H1 (cell line): ENCODE results near the gene TMEM108. TPM values are rescaled to one million over a fixed set of nuclear protein-coding genes. Genes with fewer than 3 reads are reported as not detected.

Experiments
- CTCF ChIA-PET: fragments of 300-600 bp; sonication (Branson Sonifier 250); formaldehyde crosslinking; loops from one replicate; lab custom pipeline; 2021; ENCODE audit not compliant: partially characterized antibody; lab: Charles Lee
- POLR2A ChIA-PET: fragments of 300-600 bp; sonication (Branson Sonifier 250); formaldehyde crosslinking; loops from one replicate; lab custom pipeline; 2021; ENCODE audit warnings: inconsistent platforms; ENCODE audit not compliant: partially characterized antibody; lab: Charles Lee
- DNase-seq, 2 experiments: peaks; one replicate each; pipeline versions ENCODE4 v3.0.0 to v3.0.0-alpha.2; 2010 to 2022; ENCODE audit warnings: low spot score in 2 of 2, low read depth in 1 of 2, mixed read lengths in 1 of 2
- FAIRE-seq: peaks from 2 replicates; lab custom pipeline; 2011; peaks lifted over from hg19 to GRCh38; lab: Jason Lieb, UNC
- H2AFZ ChIP-seq: 2 replicates; pipeline ENCODE4 v1.8.1; 2012; ENCODE audit warnings: low read length, inconsistent platforms
- H2AK5ac ChIP-seq: 2 replicates; pipeline ENCODE4 v1.6.1; 2013; ENCODE audit warnings: low read depth, low read length
- H2BK120ac ChIP-seq: replicated peaks from 2 replicates; pipeline ENCODE3; 2013; ENCODE audit warnings: low read depth, low read length, inconsistent platforms
- H2BK12ac ChIP-seq: 2 replicates; pipeline ENCODE4 v1.6.1; 2013; ENCODE audit warnings: low read depth, low read length
- H2BK15ac ChIP-seq: 2 replicates; pipeline ENCODE4 v1.6.1; 2013; ENCODE audit warnings: low read length
- H2BK20ac ChIP-seq: 2 replicates; pipeline ENCODE4 v1.6.1; 2013; ENCODE audit warnings: low read length
- H2BK5ac ChIP-seq: 2 replicates; pipeline ENCODE4 v1.6.1; 2013; ENCODE audit warnings: low read depth, low read length
- H3K14ac ChIP-seq: 2 replicates; pipeline ENCODE4 v1.6.1; 2013; ENCODE audit warnings: inconsistent platforms; ENCODE audit not compliant: insufficient read length
- H3K18ac ChIP-seq: 2 replicates; pipeline ENCODE4 v1.6.1; 2013; ENCODE audit warnings: low read length; ENCODE audit errors: extremely low read depth
- H3K23ac ChIP-seq: 2 replicates; pipeline ENCODE4 v1.6.1; 2013; ENCODE audit warnings: inconsistent platforms; ENCODE audit not compliant: insufficient read length
- H3K23me2 ChIP-seq: 2 replicates; pipeline ENCODE4 v1.6.1; 2013; ENCODE audit warnings: low read depth, low read length
- H3K27ac ChIP-seq: 2 replicates; pipeline ENCODE4 v1.6.1; 2011; ENCODE audit warnings: low read depth, low read length, inconsistent platforms
- H3K27me3 ChIP-seq, 4 experiments: replicated peaks in 1 of 4; 1 replicate in 1 of 4; 2 replicates in 3 of 4; pipeline versions ENCODE4 v1.6.1 to v1.8.1; 2011 to 2013; ENCODE audit warnings: low read length in 3 of 4, mild to moderate bottlenecking in 3 of 4, inconsistent platforms in 2 of 4, mixed read lengths in 2 of 4, moderate library complexity in 1 of 4; ENCODE audit not compliant: control insufficient read depth in 3 of 4, insufficient read depth in 3 of 4; ENCODE audit errors: extremely low read depth in 1 of 4
- H3K36me3 ChIP-seq, 4 experiments: 2 replicates each; pipeline versions ENCODE4 v1.6.1 to v1.8.1; 2011 to 2013; ENCODE audit warnings: mild to moderate bottlenecking in 4 of 4, low read length in 3 of 4, moderate library complexity in 2 of 4, control low read depth in 1 of 4, inconsistent platforms in 1 of 4; ENCODE audit not compliant: insufficient read depth in 4 of 4, control insufficient read depth in 2 of 4
- H3K4ac ChIP-seq: replicated peaks from 2 replicates; pipeline ENCODE3; 2013; ENCODE audit warnings: low read length, low read depth, mixed read lengths, inconsistent platforms; ENCODE audit not compliant: insufficient read length
- H3K4me1 ChIP-seq, 4 experiments: replicated peaks in 1 of 4; 1 replicate in 1 of 4; 2 replicates in 3 of 4; pipeline versions ENCODE4 v1.6.1 to v1.8.1; 2011 to 2013; ENCODE audit warnings: low read length in 3 of 4, inconsistent platforms in 2 of 4, mixed read lengths in 1 of 4; ENCODE audit not compliant: insufficient read depth in 4 of 4, control insufficient read depth in 3 of 4
- H3K4me2 ChIP-seq, 2 experiments: 2 replicates each; pipeline versions ENCODE4 v1.6.1 to v1.8.1; 2011 to 2013; ENCODE audit warnings: low read depth in 2 of 2, low read length in 2 of 2, control low read depth in 1 of 2, inconsistent platforms in 1 of 2, mild to moderate bottlenecking in 1 of 2; ENCODE audit not compliant: insufficient read depth in 1 of 2
- H3K4me3 ChIP-seq, 4 experiments: fragments of 200-600, 300-600 bp in 1 of 4; sonication (generic), shearing (Covaris generic), sonication (Bioruptor Twin) in 1 of 4; 2 replicates each; pipeline versions ENCODE4 v1.5.1 to v1.8.1; 2011 to 2016; ENCODE audit warnings: low read length in 4 of 4, low read depth in 3 of 4, control low read depth in 2 of 4, inconsistent platforms in 2 of 4, mild to moderate bottlenecking in 2 of 4, mixed read lengths in 1 of 4, moderate library complexity in 1 of 4; ENCODE audit not compliant: insufficient read depth in 2 of 4; ENCODE audit errors: extremely low read depth in 1 of 4
- H3K56ac ChIP-seq: replicated peaks from 2 replicates; pipeline ENCODE3; 2013; ENCODE audit warnings: low read depth, mild to moderate bottlenecking, mixed read lengths, low read length, inconsistent platforms; ENCODE audit not compliant: insufficient read length
- H3K79me1 ChIP-seq: 2 replicates; pipeline ENCODE4 v1.6.1; 2013; ENCODE audit warnings: low read depth, low read length, control low read depth
- H3K79me2 ChIP-seq, 2 experiments: 2 replicates each; pipeline versions ENCODE4 v1.6.1 to v1.8.1; 2012 to 2013; ENCODE audit warnings: low read length in 2 of 2, mild to moderate bottlenecking in 2 of 2, inconsistent platforms in 1 of 2; ENCODE audit not compliant: insufficient read depth in 2 of 2, control insufficient read depth in 1 of 2
- H3K9ac ChIP-seq, 4 experiments: replicated peaks in 1 of 4; 1 replicate in 1 of 4; 2 replicates in 3 of 4; pipeline versions ENCODE4 v1.6.1 to v1.8.1; 2011 to 2013; ENCODE audit warnings: low read depth in 3 of 4, low read length in 3 of 4, control low read depth in 2 of 4, mild to moderate bottlenecking in 2 of 4, moderate library complexity in 2 of 4, inconsistent platforms in 1 of 4; ENCODE audit errors: extremely low read depth in 1 of 4
- H3K9me3 ChIP-seq, 2 experiments: 2 replicates each; pipeline versions ENCODE4 v1.6.1 to v1.8.1; 2012 to 2013; ENCODE audit warnings: mild to moderate bottlenecking in 2 of 2, moderate library complexity in 2 of 2, control low read depth in 1 of 2, inconsistent platforms in 1 of 2, low read depth in 1 of 2, low read length in 1 of 2, mixed read lengths in 1 of 2; ENCODE audit not compliant: insufficient read depth in 2 of 2
- H4K20me1 ChIP-seq, 2 experiments: replicated peaks in 1 of 2; 2 replicates each; pipeline versions ENCODE3 to v1.8.1; 2011 to 2013; ENCODE audit warnings: inconsistent platforms in 2 of 2, low read length in 2 of 2, mild to moderate bottlenecking in 1 of 2; ENCODE audit not compliant: insufficient read depth in 2 of 2, control insufficient read depth in 1 of 2
- H4K5ac ChIP-seq: 2 replicates; pipeline ENCODE4 v1.6.1; 2013; ENCODE audit warnings: low read length, low read depth, mixed read lengths, inconsistent platforms; ENCODE audit not compliant: insufficient read length
- H4K8ac ChIP-seq: 2 replicates; pipeline ENCODE4 v1.8.0; 2013; ENCODE audit warnings: mild to moderate bottlenecking, moderate library complexity, low read length, inconsistent platforms; ENCODE audit not compliant: insufficient read depth; ENCODE audit errors: extremely low read depth
- H4K91ac ChIP-seq: replicated peaks from 2 replicates; pipeline ENCODE3; 2013; ENCODE audit warnings: low read length, mixed read lengths, inconsistent platforms; ENCODE audit not compliant: insufficient read length
- BRCA1 ChIP-seq: IDR thresholded peaks from 2 replicates; pipeline ENCODE4 v1.6.1; 2012; ENCODE audit warnings: low read depth, low read length, improper control_type of control experiment
- CBX8 ChIP-seq: fragments of 300-800, 300-1000 bp; sonication (generic); IDR thresholded peaks from 2 replicates; pipeline ENCODE4 v1.7.1; 2016; ENCODE audit warnings: low read depth, low read length, borderline replicate concordance
- CEBPB ChIP-seq: IDR thresholded peaks from 2 replicates; pipeline ENCODE4 v1.6.1; 2012; ENCODE audit warnings: low read depth, low read length
- HDAC6 ChIP-seq: IDR thresholded peaks from one replicate; pipeline ENCODE4 v1.7.1; 2012; ENCODE audit warnings: low read depth, mild to moderate bottlenecking, inconsistent platforms, low read length, moderate library complexity
- KDM1A ChIP-seq: fragments of 200-600, 300-600 bp; sonication (generic); IDR thresholded peaks from 2 replicates; pipeline ENCODE4 v1.7.1; 2016; ENCODE audit warnings: mild to moderate bottlenecking, low read length, borderline replicate concordance
- NRF1 ChIP-seq: IDR thresholded peaks from 2 replicates; pipeline ENCODE4 v1.6.1; 2011; ENCODE audit warnings: mild to moderate bottlenecking, low read depth, low read length, improper control_type of control experiment
- RBBP5 ChIP-seq: IDR thresholded peaks from 2 replicates; pipeline ENCODE4 v1.7.1; 2012; ENCODE audit warnings: low read depth, mild to moderate bottlenecking, inconsistent platforms, low read length, moderate library complexity, borderline replicate concordance
- RXRA ChIP-seq: IDR thresholded peaks from 2 replicates; pipeline ENCODE4 v1.6.1; 2011; ENCODE audit warnings: low read depth, mild to moderate bottlenecking, low read length, moderate library complexity; ENCODE audit not compliant: insufficient read depth
- SP2 ChIP-seq: IDR thresholded peaks from 2 replicates; pipeline ENCODE4 v1.6.1; 2012; ENCODE audit warnings: mild to moderate bottlenecking, low read length, inconsistent platforms
- WGBS, 2 experiments: shearing (Covaris generic) in 1 of 2; methylation state at CpG; one replicate each; pipeline versions ENCODE4 v1.1.6 to v1.1.7; 2013 to 2015; ENCODE audit warnings: low lambda C conversion rate in 2 of 2, mixed read lengths in 2 of 2, inconsistent platforms in 1 of 2, low coverage in 1 of 2, missing lambda C conversion rate in 1 of 2; ENCODE audit not compliant: insufficient replicate concordance in 2 of 2, insufficient coverage in 1 of 2, insufficient read length in 1 of 2; ENCODE audit errors: extremely low coverage in 1 of 2, missing lambda C conversion rate in 1 of 2; 5-methylcytosine and 5-hydroxymethylcytosine counted together
- polyA plus RNA-seq, 7 experiments: library from polyadenylated mRNA; depleted of rRNA in 3 of 7; stranded (reverse) in 5 of 7; unstranded in 2 of 7; fragments of >200 nt in 5 of 7; fragments of 200-250 nt in 2 of 7; gene quantifications; 1 replicate in 5 of 7; 2 replicates in 1 of 7; 4 replicates in 1 of 7; pipeline versions ENCODE4 v1.2.1 to v1.2.3, GENCODE V29; 2011 to 2013; ENCODE audit warnings: missing spikeins in 2 of 7, mixed read lengths in 2 of 7
- total RNA-seq: library from RNA; stranded (reverse); fragmentation: NEBNext Ultra II Directional; extraction: Animal tissue kit (Norgen Biotek cat#: 25700); gene quantifications from 2 replicates; pipeline ENCODE4 v1.2.1, GENCODE V29; 2021
- TF ChIP-seq, protein P1 (sequence below), 3 experiments: IDR thresholded peaks; 1 replicate in 2 of 3; 2 replicates in 1 of 3; pipeline versions ENCODE4 v1.5.1 to v1.6.1; 2011; ENCODE audit warnings: low read length in 3 of 3, mild to moderate bottlenecking in 3 of 3, inconsistent platforms in 2 of 3, low read depth in 1 of 3, moderate library complexity in 1 of 3; ENCODE audit not compliant: insufficient read depth in 1 of 3; ENCODE audit errors: control extremely low read depth in 1 of 3

Gene TMEM108
- total and polyA plus RNA-seq, 2 of the 8 experiments (the other 6 are each of a cell fraction or from before 2014, with no cell fraction given), result 14.3 to 16.2 TPM

DNA sequence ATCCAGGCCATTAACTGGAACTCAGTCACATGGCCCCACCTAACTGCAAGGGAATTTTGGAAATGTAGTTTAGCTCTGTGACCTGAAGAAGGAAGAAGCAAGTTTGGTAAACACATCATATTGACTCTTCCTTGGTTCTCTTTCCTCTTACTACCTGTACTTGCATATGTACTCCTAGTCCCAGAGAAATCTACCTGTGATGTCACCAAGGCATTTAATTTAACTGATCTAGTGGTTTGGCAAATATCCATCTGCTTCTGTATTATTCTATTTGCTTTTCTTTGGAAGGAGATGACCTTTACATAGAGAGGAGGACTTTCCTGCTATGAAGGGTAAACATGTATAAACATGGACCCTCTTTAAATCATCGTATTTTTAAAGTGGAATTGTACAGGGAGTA, 150.8 kb downstream of the TMEM108 start:
- H3K9me3 ChIP-seq, result no peaks in the 10 kb centered on the region
- H3K18ac ChIP-seq, result no peak overlapping the region
- H2BK20ac ChIP-seq, result no peak overlapping the region
- no peaks in the 10 kb centered on the region for H4K20me1 ChIP-seq
- no peak overlapping the region for H2AFZ ChIP-seq
- H3K14ac ChIP-seq, result no peak overlapping the region
- 77% methylated on average over 1 of the region's 1 CpG; no CpG with 5 or more reads in 1 of the 2 experiments for WGBS, 2 experiments
- FAIRE-seq, result no peak
- H3K4me3 ChIP-seq, result no peak overlapping the region
- no peak for DNase-seq
- H3K56ac ChIP-seq, result no peak overlapping the region
- no peak overlapping the region for H4K91ac ChIP-seq
- ChIA-PET POLR2A (no interaction called here), CTCF (no interaction called here)
- H3K4me1 ChIP-seq, result peaks cover 0 to 10% (median 3%) of the 10 kb centered on the region in 4 experiments; a peak in 1 of 7 replicates
- no peaks in the 10 kb centered on the region for H3K23me2 ChIP-seq
- no peak overlapping the region for H4K8ac ChIP-seq
- no peak overlapping the region for H2BK12ac ChIP-seq
- no peak overlapping the region for H2AK5ac ChIP-seq
- no peak overlapping the region for H3K4me2 ChIP-seq
- no peaks in the 10 kb centered on the region for H3K27me3 ChIP-seq
- H4K5ac ChIP-seq, result no peak overlapping the region
- no peaks in the 10 kb centered on the region; the same call in 1 of the 2 replicates for H3K79me1 ChIP-seq
- no peak overlapping the region for H3K23ac ChIP-seq
- no peaks in the 10 kb centered on the region for H3K36me3 ChIP-seq
- no peak overlapping the region for H2BK5ac ChIP-seq
- TF ChIP-seq, protein P1, sequence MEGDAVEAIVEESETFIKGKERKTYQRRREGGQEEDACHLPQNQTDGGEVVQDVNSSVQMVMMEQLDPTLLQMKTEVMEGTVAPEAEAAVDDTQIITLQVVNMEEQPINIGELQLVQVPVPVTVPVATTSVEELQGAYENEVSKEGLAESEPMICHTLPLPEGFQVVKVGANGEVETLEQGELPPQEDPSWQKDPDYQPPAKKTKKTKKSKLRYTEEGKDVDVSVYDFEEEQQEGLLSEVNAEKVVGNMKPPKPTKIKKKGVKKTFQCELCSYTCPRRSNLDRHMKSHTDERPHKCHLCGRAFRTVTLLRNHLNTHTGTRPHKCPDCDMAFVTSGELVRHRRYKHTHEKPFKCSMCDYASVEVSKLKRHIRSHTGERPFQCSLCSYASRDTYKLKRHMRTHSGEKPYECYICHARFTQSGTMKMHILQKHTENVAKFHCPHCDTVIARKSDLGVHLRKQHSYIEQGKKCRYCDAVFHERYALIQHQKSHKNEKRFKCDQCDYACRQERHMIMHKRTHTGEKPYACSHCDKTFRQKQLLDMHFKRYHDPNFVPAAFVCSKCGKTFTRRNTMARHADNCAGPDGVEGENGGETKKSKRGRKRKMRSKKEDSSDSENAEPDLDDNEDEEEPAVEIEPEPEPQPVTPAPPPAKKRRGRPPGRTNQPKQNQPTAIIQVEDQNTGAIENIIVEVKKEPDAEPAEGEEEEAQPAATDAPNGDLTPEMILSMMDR (IDR thresholded peaks at IDR 0.05; ENCODE audit: control extremely low read depth in 1 of 3, insufficient read depth in 1 of 3, low read depth in 1 of 3, low read length in 3 of 3), result no peak
- TF ChIP-seq KDM1A (no peak), CBX8 (no peak), CEBPB (no peak), HDAC6 (no peak), BRCA1 (no peak), RBBP5 (no peak), NRF1 (no peak), RXRA (no peak), SP2 (no peak)
- H3K9ac ChIP-seq, result no peak overlapping the region
- no peak overlapping the region for H2BK15ac ChIP-seq
- no peak overlapping the region for H2BK120ac ChIP-seq
- H3K79me2 ChIP-seq, result no peaks in the 10 kb centered on the region
- no peak overlapping the region for H3K4ac ChIP-seq
- H3K27ac ChIP-seq, result no peak overlapping the region
